Natural killer cell (primary cell): ENCODE measurements around the gene KCNK1. TPM values are rescaled to one million over a fixed set of nuclear protein-coding genes. Genes with fewer than 3 reads are reported as not detected.

Experiments used
- ATAC-seq, 3 donors: fragments of 150-1000 bp in 2 of 3; fragments of 200-7000 bp in 1 of 3; cut with Tn5 transposase; 1 replicate in 1 of 3; 2 replicates in 2 of 3; pipeline ENCODE4 v1.10.0; 2021; ENCODE audit warnings: mild to moderate bottlenecking in 2 of 3, moderate library complexity in 2 of 3
- DNase-seq, 2 donors: peaks; one replicate each; pipeline versions ENCODE4 v3.0.0 to v3.0.0-alpha.2; 2013 to 2021; ENCODE audit warnings: mixed read lengths in 1 of 2
- H3K27ac ChIP-seq: one replicate; pipeline ENCODE4 v1.5.1; 2013; ENCODE audit warnings: mild to moderate bottlenecking, low read length
- H3K27me3 ChIP-seq: one replicate; pipeline ENCODE4 v1.6.1; 2013; ENCODE audit warnings: low read length; ENCODE audit not compliant: control insufficient read depth, insufficient read depth
- H3K36me3 ChIP-seq: one replicate; pipeline ENCODE4 v1.6.1; 2013; ENCODE audit warnings: low read length; ENCODE audit not compliant: control insufficient read depth, insufficient read depth
- H3K4me1 ChIP-seq: one replicate; pipeline ENCODE4 v1.6.1; 2013; ENCODE audit warnings: low read length; ENCODE audit not compliant: control insufficient read depth, insufficient read depth
- H3K4me3 ChIP-seq: one replicate; pipeline ENCODE4 v1.5.1; 2013; ENCODE audit warnings: low read length
- H3K9me3 ChIP-seq: one replicate; pipeline ENCODE4 v1.6.1; 2013; ENCODE audit warnings: low read length; ENCODE audit not compliant: control insufficient read depth, insufficient read depth
- H3K27ac Mint-ChIP-seq, 2 donors: one replicate each; pipeline ENCODE4 v1.8.0; 2022; ENCODE audit warnings: mild to moderate bottlenecking in 2 of 2, mixed read lengths in 2 of 2, moderate library complexity in 1 of 2
- H3K27me3 Mint-ChIP-seq, 2 donors: one replicate each; pipeline ENCODE4 v1.8.0; 2022; ENCODE audit warnings: low read depth in 2 of 2, mixed read lengths in 2 of 2
- H3K36me3 Mint-ChIP-seq: one replicate; pipeline ENCODE4 v1.8.0; 2022; ENCODE audit warnings: mixed read lengths
- H3K4me1 Mint-ChIP-seq, 2 donors: one replicate each; pipeline ENCODE4 v1.8.0; 2022; ENCODE audit warnings: mixed read lengths in 2 of 2
- H3K4me3 Mint-ChIP-seq: one replicate; pipeline ENCODE4 v1.8.0; 2022; ENCODE audit warnings: mild to moderate bottlenecking, moderate library complexity, mixed read lengths
- H3K9me3 Mint-ChIP-seq, 2 donors: one replicate each; pipeline ENCODE4 v1.8.0; 2022; ENCODE audit warnings: mixed read lengths in 2 of 2
- WGBS: methylation state at CpG from one replicate; pipeline ENCODE4 v1.1.7; 2013; ENCODE audit warnings: missing lambda C conversion rate; ENCODE audit not compliant: insufficient coverage; 5-methylcytosine and 5-hydroxymethylcytosine counted together
- intact Hi-C: fragments of 100-400 bp; cut with micrococcal nuclease; formaldehyde crosslinking; loops from one replicate; pipeline ENCODE4 v1.14.2; 2022
- total RNA-seq, 4 donors: library from RNA; stranded (reverse); fragments of 120-200 nt in 1 of 4; gene quantifications; one replicate each; pipeline versions ENCODE4 v1.2.3 to v1.2.4, GENCODE V29; 2013 to 2022
- TF ChIP-seq, protein P1 (sequence below): fragments of 200-600 bp; IDR thresholded peaks from one replicate; pipeline ENCODE4 v1.8.0; 2022; ENCODE audit warnings: antibody characterized with exemption

The KCNK1 gene
- total RNA-seq, 3 donors from 2014 or later (not counting 1 experiment from before 2014, with no cell fraction given) = 0.16 TPM; not detected in 2

DNA sequence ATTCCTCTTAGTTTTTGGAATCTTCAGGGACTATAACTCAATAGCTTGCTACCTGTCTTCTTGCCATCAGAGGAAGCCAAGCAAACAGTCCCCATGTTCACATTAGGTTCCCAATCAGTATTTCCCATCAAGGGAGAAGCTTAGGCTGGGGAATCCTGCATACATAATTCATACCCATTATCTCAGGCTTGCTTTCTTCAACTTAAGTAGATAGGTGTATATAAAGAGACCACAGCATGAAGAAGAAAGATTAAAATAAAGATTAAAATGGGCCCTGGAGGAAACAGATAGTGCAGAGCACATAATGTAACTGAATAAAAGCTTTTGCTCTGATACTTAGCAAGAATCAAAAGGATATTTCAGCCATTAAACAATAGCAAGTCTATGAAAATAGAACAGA lies 29.0 kb upstream of the KCNK1 start:
- H3K4me3 Mint-ChIP-seq = no peak overlapping the region
- intact Hi-C loops = no loop called here
- TF ChIP-seq, protein P1, sequence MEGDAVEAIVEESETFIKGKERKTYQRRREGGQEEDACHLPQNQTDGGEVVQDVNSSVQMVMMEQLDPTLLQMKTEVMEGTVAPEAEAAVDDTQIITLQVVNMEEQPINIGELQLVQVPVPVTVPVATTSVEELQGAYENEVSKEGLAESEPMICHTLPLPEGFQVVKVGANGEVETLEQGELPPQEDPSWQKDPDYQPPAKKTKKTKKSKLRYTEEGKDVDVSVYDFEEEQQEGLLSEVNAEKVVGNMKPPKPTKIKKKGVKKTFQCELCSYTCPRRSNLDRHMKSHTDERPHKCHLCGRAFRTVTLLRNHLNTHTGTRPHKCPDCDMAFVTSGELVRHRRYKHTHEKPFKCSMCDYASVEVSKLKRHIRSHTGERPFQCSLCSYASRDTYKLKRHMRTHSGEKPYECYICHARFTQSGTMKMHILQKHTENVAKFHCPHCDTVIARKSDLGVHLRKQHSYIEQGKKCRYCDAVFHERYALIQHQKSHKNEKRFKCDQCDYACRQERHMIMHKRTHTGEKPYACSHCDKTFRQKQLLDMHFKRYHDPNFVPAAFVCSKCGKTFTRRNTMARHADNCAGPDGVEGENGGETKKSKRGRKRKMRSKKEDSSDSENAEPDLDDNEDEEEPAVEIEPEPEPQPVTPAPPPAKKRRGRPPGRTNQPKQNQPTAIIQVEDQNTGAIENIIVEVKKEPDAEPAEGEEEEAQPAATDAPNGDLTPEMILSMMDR = no peak
- DNase-seq (no peak), ATAC-seq (no peak)
- no peak overlapping the region for H3K27ac ChIP-seq
- peaks cover 0 to 5% of the 10 kb centered on the region in 2 donors for H3K9me3 Mint-ChIP-seq
- H3K9me3 ChIP-seq = no peaks in the 10 kb centered on the region
- no peaks in the 10 kb centered on the region for H3K4me1 Mint-ChIP-seq
- peaks cover 0 to 3% of the 10 kb centered on the region in 2 donors for H3K27me3 Mint-ChIP-seq
- no peaks in the 10 kb centered on the region for H3K4me1 ChIP-seq
- H3K27me3 ChIP-seq = no peaks in the 10 kb centered on the region
- H3K36me3 ChIP-seq = no peaks in the 10 kb centered on the region
- no peak overlapping the region for H3K4me3 ChIP-seq
- no peak overlapping the region for H3K27ac Mint-ChIP-seq
- H3K36me3 Mint-ChIP-seq = peaks cover 9% of the 10 kb centered on the region

DNA sequence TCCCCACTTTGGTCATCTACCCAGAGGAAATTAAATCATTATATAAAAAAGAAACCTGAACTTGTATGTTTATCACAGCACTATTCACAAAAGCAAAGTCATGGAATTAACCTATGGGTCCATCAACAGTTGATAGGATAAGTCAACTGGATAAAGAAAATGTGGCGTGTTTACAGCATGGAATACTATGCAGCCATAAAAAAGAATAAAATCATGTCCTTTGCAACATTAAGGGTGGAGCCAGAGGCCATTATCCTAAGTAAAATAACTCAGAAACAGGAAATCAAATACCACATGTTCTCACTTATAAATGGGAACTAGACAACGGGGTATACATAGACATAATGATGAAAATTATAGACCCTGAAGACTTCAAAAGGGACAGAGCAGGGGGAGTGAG lies 27.6 kb upstream of the KCNK1 start:
- Mint-ChIP-seq H3K4me1 (no peaks in the 10 kb centered on the region), H3K27ac (no peak overlapping the region), H3K4me3 (no peak overlapping the region), H3K9me3 (peaks cover 0 to 5% of the 10 kb centered on the region in 2 donors), H3K36me3 (peaks cover under 1% of the 10 kb centered on the region), H3K27me3 (peaks cover 0 to 3% of the 10 kb centered on the region in 2 donors)
- Histone ChIP-seq H3K4me3 (no peak overlapping the region), H3K36me3 (no peaks in the 10 kb centered on the region), H3K27ac (no peak overlapping the region), H3K4me1 (no peaks in the 10 kb centered on the region), H3K27me3 (no peaks in the 10 kb centered on the region), H3K9me3 (no peaks in the 10 kb centered on the region)
- TF ChIP-seq, protein P1 = no peak
- 82% methylated on average over 2 of the region's 2 CpGs for WGBS
- ATAC-seq = no peak
- intact Hi-C loops = no loop called here
- no peak for DNase-seq

DNA sequence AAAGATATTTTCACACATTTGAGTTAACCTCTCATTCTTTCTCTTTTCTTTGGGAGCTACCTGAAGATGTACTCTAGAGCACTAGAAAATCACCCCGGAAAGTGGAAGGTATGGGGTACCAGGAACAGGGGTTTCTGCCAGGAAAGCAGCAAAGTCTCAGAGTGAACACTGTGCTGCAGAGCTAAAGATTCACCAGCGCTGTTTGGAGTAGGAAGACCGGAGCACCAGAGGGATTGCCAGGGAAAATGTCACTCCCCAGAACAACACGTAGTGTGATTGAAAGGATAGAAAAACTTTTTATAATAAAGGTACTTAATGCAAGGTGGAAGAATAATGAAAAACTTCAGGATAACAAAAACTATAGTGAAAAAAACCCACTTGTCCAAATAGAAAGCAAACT lies 26.7 kb upstream of the KCNK1 start:
- Histone ChIP-seq H3K27me3 (no peaks in the 10 kb centered on the region), H3K4me1 (no peaks in the 10 kb centered on the region), H3K27ac (no peak overlapping the region), H3K4me3 (no peak overlapping the region), H3K36me3 (no peaks in the 10 kb centered on the region), H3K9me3 (no peaks in the 10 kb centered on the region)
- TF ChIP-seq, protein P1 = no peak
- Mint-ChIP-seq H3K36me3 (no peaks in the 10 kb centered on the region), H3K27ac (no peak overlapping the region), H3K4me1 (no peaks in the 10 kb centered on the region), H3K27me3 (peaks cover 0 to 3% of the 10 kb centered on the region in 2 donors), H3K4me3 (no peak overlapping the region), H3K9me3 (peaks cover 0 to 5% of the 10 kb centered on the region in 2 donors)
- DNase-seq (no peak), ATAC-seq (no peak)
- intact Hi-C loops = no loop called here
- 77% methylated on average over 4 of the region's 4 CpGs for WGBS
